HEK293T (cell line): ENCODE results near the gene LYRM2.

Source experiments
- CTCF ChIA-PET: fragments of 350-600 bp; formaldehyde crosslinking; extraction: SDS; loops from one replicate; lab custom pipeline; 2021; ENCODE audit warnings: antibody characterized with exemption, inconsistent platforms; lab: Yijun Ruan, JAX
- POLR2A ChIA-PET: fragments of 350-600 bp; formaldehyde crosslinking; extraction: SDS; loops from one replicate; lab custom pipeline; 2020; ENCODE audit warnings: antibody characterized with exemption, inconsistent platforms; lab: Yijun Ruan, JAX
- DNase-seq: peaks from one replicate; pipeline ENCODE4 v3.0.0; 2012; ENCODE audit warnings: mixed read lengths; ENCODE audit errors: extremely low spot score
- ARNT ChIP-seq: fragments of 450-650 bp; IDR thresholded peaks from 2 replicates; pipeline ENCODE4 v1.6.1; 2017; ENCODE audit warnings: mild to moderate bottlenecking
- BHLHE40 ChIP-seq: fragments of 450-650 bp; IDR thresholded peaks from 2 replicates; pipeline ENCODE4 v1.6.1; 2016; ENCODE audit warnings: mild to moderate bottlenecking, moderate library complexity, borderline replicate concordance
- CTBP1 ChIP-seq: fragments of 450-650 bp; IDR thresholded peaks from 2 replicates; pipeline ENCODE4 v1.6.1; 2016; ENCODE audit warnings: borderline replicate concordance
- ELF4 ChIP-seq: fragments of 450-650 bp; IDR thresholded peaks from 2 replicates; pipeline ENCODE4 v1.6.1; 2017; ENCODE audit warnings: antibody characterized with exemption
- FOXA1 ChIP-seq: fragments of 450-650 bp; IDR thresholded peaks from 2 replicates; pipeline ENCODE4 v1.6.1; 2016; ENCODE audit warnings: mild to moderate bottlenecking
- FOXK2 ChIP-seq: fragments of 450-650 bp; IDR thresholded peaks from 2 replicates; pipeline ENCODE4 v1.6.1; 2016; ENCODE audit warnings: mild to moderate bottlenecking
- FOXM1 ChIP-seq: fragments of 450-650 bp; IDR thresholded peaks from 2 replicates; pipeline ENCODE4 v1.6.1; 2017; ENCODE audit warnings: mild to moderate bottlenecking, borderline replicate concordance
- HDGF ChIP-seq: fragments of 450-650 bp; IDR thresholded peaks from 2 replicates; pipeline ENCODE4 v1.6.1; 2017; ENCODE audit warnings: antibody characterized with exemption, borderline replicate concordance
- L3MBTL2 ChIP-seq: fragments of 450-650 bp; conservative IDR thresholded peaks from 2 replicates; pipeline ENCODE4 v1.6.1; 2016; ENCODE audit warnings: mild to moderate bottlenecking
- LEF1 ChIP-seq: fragments of 450-650 bp; IDR thresholded peaks from 2 replicates; pipeline ENCODE4 v1.6.1; 2017; ENCODE audit warnings: mild to moderate bottlenecking, borderline replicate concordance
- NFRKB ChIP-seq: fragments of 450-650 bp; IDR thresholded peaks from 2 replicates; pipeline ENCODE4 v1.6.1; 2016; ENCODE audit warnings: mild to moderate bottlenecking, moderate library complexity
- SP1 ChIP-seq: fragments of 450-650 bp; IDR thresholded peaks from 2 replicates; pipeline ENCODE4 v1.6.1; 2017
- SUZ12 ChIP-seq: fragments of 450-650 bp; IDR thresholded peaks from 2 replicates; pipeline ENCODE4 v1.6.1; 2016; ENCODE audit warnings: mild to moderate bottlenecking
- TARDBP ChIP-seq: fragments of 450-650 bp; IDR thresholded peaks from 2 replicates; pipeline ENCODE4 v1.6.1; 2016
- ZNF384 ChIP-seq: fragments of 450-650 bp; IDR thresholded peaks from 2 replicates; pipeline ENCODE4 v1.6.1; 2016
- TF ChIP-seq, protein P1 (sequence below): fragments of 450-650 bp; IDR thresholded peaks from 2 replicates; pipeline ENCODE4 v1.6.1; 2016

LYRM2 gene

GRCh38 chr6:89547281-89547680 is 91.3 kb downstream of the LYRM2 start:
- TF ChIP-seq CTBP1 (no peak), ZNF384 (no peak), FOXA1 (no peak), BHLHE40 (no peak), TARDBP (no peak), LEF1 (no peak), FOXK2 (no peak), ARNT (no peak)
- TF ChIP-seq, protein P1, sequence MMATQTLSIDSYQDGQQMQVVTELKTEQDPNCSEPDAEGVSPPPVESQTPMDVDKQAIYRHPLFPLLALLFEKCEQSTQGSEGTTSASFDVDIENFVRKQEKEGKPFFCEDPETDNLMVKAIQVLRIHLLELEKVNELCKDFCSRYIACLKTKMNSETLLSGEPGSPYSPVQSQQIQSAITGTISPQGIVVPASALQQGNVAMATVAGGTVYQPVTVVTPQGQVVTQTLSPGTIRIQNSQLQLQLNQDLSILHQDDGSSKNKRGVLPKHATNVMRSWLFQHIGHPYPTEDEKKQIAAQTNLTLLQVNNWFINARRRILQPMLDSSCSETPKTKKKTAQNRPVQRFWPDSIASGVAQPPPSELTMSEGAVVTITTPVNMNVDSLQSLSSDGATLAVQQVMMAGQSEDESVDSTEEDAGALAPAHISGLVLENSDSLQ = no peak
- POLR2A ChIA-PET = no interaction called here
- DNase-seq = no peak
- CTCF ChIA-PET = no interaction called here

DNA sequence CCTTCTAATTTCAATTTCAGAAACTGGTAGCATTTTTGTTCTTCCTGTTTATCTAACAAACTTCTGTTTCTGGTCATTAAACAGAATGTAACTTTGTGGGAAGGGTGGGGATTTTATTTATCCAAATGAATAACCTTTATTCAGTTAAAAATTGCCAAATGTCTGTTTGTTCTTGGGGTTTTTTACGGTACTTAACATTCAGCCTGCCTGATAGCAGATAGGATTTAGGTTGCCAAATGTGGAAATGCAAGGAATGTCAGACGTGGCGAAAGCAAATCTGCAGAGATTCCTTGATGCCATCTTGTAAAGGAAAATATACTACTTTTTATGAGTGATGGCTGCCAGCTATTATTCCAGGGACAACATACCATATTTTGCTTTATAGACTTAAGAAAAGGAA is 95.7 kb downstream of the LYRM2 start:
- no peak for DNase-seq
- ChIA-PET POLR2A (no interaction called here), CTCF (no interaction called here)
- TF ChIP-seq BHLHE40 (no peak), ELF4 (no peak), L3MBTL2 (no peak), CTBP1 (no peak), HDGF (no peak), NFRKB (no peak)

DNA sequence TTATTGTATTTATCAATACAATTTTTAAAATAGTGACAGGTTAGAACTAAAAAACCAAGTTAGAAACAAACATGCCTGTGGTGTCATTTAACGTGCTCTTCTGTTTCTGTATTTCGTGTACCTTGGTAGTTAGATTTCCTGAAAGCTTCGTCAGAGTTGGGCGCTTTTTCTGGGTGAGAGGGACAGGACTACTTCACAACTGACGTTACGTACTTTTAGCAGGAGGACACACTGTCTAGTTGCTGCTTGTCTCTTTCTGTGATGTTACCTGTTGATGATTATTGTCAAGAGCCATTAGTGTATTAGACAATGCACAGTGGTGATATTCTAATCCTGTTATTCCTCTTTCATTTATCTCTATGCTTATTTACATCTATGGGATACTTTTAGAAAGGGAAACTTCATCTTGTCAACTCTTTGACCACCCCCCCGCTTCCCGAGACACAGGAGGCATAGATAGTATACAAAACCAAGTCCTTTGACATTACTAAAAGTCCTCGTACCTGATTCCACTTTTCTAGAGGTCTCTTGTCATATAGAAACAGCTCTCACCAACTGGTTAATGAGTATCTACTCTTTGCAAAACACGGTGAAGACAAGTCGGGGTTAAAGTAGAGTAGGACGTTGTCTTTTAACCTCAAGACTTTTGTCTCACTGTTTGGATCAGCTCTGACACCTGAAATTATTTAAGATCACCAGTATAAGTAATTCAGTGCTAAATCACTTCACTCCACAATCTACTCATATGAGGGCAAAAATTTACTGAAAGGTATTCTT is 96.3 kb downstream of the LYRM2 start:
- DNase-seq = no peak
- ChIA-PET POLR2A (no interaction called here), CTCF (no interaction called here)
- TF ChIP-seq, protein P1 = no peak
- TF ChIP-seq L3MBTL2 = no peak
- no peak for TF ChIP-seq ZNF384
- TF ChIP-seq LEF1 = no peak
- no peak for TF ChIP-seq FOXM1
- TF ChIP-seq FOXK2 = no peak

- DNase-seq = no peak
- CTCF ChIA-PET = interaction anchor here (0.7 kb wide), 1 partner anchor 269 kb away, joined by 6 read pairs; no protein-coding TSS in a partner anchor
- POLR2A ChIA-PET = no interaction called here
- TF ChIP-seq NFRKB = no peak
- TF ChIP-seq FOXM1 = no peak
- TF ChIP-seq SUZ12 = no peak
- TF ChIP-seq L3MBTL2 = no peak
- TF ChIP-seq BHLHE40 = no peak
- TF ChIP-seq, protein P1 = no peak
- no peak for TF ChIP-seq TARDBP
- no peak for TF ChIP-seq ZNF384
- TF ChIP-seq CTBP1 = no peak
- no peak for TF ChIP-seq FOXA1
Measured at GRCh38 chr6:89539779-89540178, 98.8 kb downstream of the LYRM2 start.

DNA sequence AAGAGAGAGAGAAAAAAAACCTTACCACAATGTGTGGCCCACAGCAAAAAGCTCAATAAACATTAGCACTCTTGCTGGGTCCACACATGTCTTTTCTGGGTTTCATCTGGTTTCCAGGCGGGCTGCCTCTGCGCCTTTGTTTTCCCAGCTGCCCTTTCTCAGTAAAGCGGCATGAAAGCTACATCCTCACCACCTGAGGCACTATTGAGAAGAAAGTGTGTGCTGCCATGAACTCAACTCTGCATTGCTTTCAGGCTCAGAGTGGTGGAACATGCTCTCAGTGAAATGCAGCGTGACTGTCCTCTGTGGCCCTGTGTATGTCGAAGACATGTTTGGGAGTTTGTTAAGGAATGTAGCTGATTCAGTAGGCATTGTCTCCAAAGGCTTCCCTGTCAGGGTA is 102.3 kb downstream of the LYRM2 start:
- TF ChIP-seq LEF1 (no peak), L3MBTL2 (no peak), ZNF384 (no peak), FOXK2 (no peak), SP1 (no peak), FOXM1 (no peak), NFRKB (no peak), ARNT (no peak), BHLHE40 (no peak), ELF4 (no peak)
- TF ChIP-seq, protein P1 = no peak
- ChIA-PET CTCF (no interaction called here), POLR2A (no interaction called here)
- DNase-seq = no peak

DNA sequence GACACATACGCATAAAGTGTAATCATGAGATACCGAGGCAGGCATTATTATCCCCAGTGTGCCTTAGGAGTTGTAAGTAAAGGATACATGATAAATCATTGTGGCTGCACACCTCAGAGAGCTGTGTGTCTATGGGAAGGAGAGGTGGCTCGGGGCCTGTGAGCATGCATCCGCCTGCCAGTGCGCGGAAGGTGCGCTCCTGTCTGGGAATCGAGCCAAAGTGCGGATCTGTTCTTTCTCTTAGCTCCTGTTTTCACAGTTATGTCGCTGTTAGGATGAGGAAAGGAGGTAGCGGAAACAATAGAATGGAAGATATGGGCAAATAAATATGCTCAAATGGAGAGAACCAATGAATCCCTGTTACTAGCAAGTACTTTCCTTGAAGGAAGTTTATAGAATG is 107.6 kb downstream of the LYRM2 start:
- CTCF ChIA-PET = no interaction called here
- POLR2A ChIA-PET = interaction anchor here (0.9 kb wide), 1 partner anchor 46 kb away, joined by 3 read pairs; no protein-coding TSS in a partner anchor
- no peak for DNase-seq
- TF ChIP-seq ELF4 (no peak), FOXK2 (no peak), FOXA1 (no peak), ZNF384 (no peak), BHLHE40 (no peak), FOXM1 (no peak), LEF1 (no peak), L3MBTL2 (no peak), HDGF (no peak), SP1 (no peak), SUZ12 (no peak), NFRKB (no peak), CTBP1 (no peak), TARDBP (no peak), ARNT (no peak)
- TF ChIP-seq, protein P1 = no peak
